K562 (cell line): ENCODE data around the gene SPATA19. TPM values are rescaled to one million over a fixed set of nuclear protein-coding genes. Genes with fewer than 3 reads are reported as not detected.

Experiments
- ATAC-seq: fragments of 200-7000 bp; cut with Tn5 transposase; 3 replicates; pipeline ENCODE4 v1.9.1; 2020; ENCODE audit warnings: moderate library complexity
- BruUV-seq: library from RNA; stranded (reverse); fragments of 400-500 nt; replicated peaks from 2 replicates; lab custom pipeline; 2021; lab: Mats Ljungman, UMichigan
- CTCF ChIA-PET: fragments of 300-600 bp; formaldehyde crosslinking; extraction: SDS; loops from one replicate; lab custom pipeline; 2021; ENCODE audit warnings: low intra/inter-chr PET ratio; lab: Yijun Ruan, JAX
- POLR2A ChIA-PET: fragments of 300-600, 350-650 bp; sonication (Branson Sonifier 250); formaldehyde crosslinking; extraction: SDS; loops from one replicate; lab custom pipeline; 2021; ENCODE audit warnings: antibody characterized with exemption, inconsistent platforms; lab: Yijun Ruan, JAX
- DNase-seq, 4 experiments: peaks; one replicate each; pipeline versions ENCODE4 v3.0.0 to v3.0.0-alpha.2; 2011 to 2018; ENCODE audit warnings: low spot score in 3 of 4, mixed read lengths in 3 of 4; ENCODE audit errors: extremely low read depth in 1 of 4
- FAIRE-seq: peaks from 2 replicates; lab custom pipeline; 2011; peaks lifted over from hg19 to GRCh38; lab: Jason Lieb, UNC
- H2AFZ ChIP-seq: 2 replicates; pipeline ENCODE4 v1.6.0; 2011; ENCODE audit warnings: low read depth, low read length, control low read depth, inconsistent platforms
- H3K27ac ChIP-seq: fragments of 200-600 bp; 3 replicates; pipeline ENCODE4 v1.8.0; 2011; ENCODE audit warnings: low read depth, mild to moderate bottlenecking, control low read depth, inconsistent platforms, low read length, moderate library complexity, mixed read lengths; ENCODE audit errors: extremely low read depth
- H3K27me3 ChIP-seq, 2 experiments: fragments of 300-600 bp in 1 of 2; 2 replicates in 1 of 2; 3 replicates in 1 of 2; pipeline versions ENCODE4 v1.6.0 to v1.8.0; 2011; ENCODE audit warnings: inconsistent platforms in 2 of 2, low read length in 2 of 2, mild to moderate bottlenecking in 1 of 2, mixed read lengths in 1 of 2, moderate library complexity in 1 of 2; ENCODE audit not compliant: control insufficient read depth in 2 of 2, insufficient read depth in 2 of 2
- H3K36me3 ChIP-seq: fragments of 300-600 bp; 3 replicates; pipeline ENCODE4 v1.8.0; 2011; ENCODE audit warnings: mild to moderate bottlenecking, low read length, inconsistent platforms; ENCODE audit not compliant: control insufficient read depth, insufficient read depth
- H3K4me1 ChIP-seq, 2 experiments: fragments of 200-600 bp in 1 of 2; replicated peaks in 1 of 2; 2 replicates in 1 of 2; 3 replicates in 1 of 2; pipeline versions ENCODE4 v1.5.1 to v1.8.0; 2011; ENCODE audit warnings: inconsistent platforms in 2 of 2, low read length in 2 of 2, mild to moderate bottlenecking in 1 of 2, mixed read lengths in 1 of 2, moderate library complexity in 1 of 2; ENCODE audit not compliant: control insufficient read depth in 2 of 2, insufficient read depth in 2 of 2
- H3K4me2 ChIP-seq: 2 replicates; pipeline ENCODE4 v1.6.1; 2011; ENCODE audit warnings: low read length, control low read depth, inconsistent platforms, mixed read lengths; ENCODE audit not compliant: insufficient read depth
- H3K4me3 ChIP-seq: fragments of 200-600 bp; sonication (generic), shearing (Covaris generic); 2 replicates; pipeline ENCODE4 v1.5.1; 2016; ENCODE audit warnings: control low read depth, inconsistent platforms
- H3K79me2 ChIP-seq: fragments of 200-600 bp; 3 replicates; pipeline ENCODE4 v1.8.0; 2011; ENCODE audit warnings: low read length, inconsistent platforms; ENCODE audit not compliant: control insufficient read depth, insufficient read depth
- H3K9ac ChIP-seq, 2 experiments: 2 replicates each; pipeline versions ENCODE4 v1.6.0 to v1.6.1; 2011; ENCODE audit warnings: low read depth in 2 of 2, low read length in 2 of 2, control low read depth in 1 of 2, inconsistent platforms in 1 of 2, mild to moderate bottlenecking in 1 of 2, mixed read lengths in 1 of 2; ENCODE audit not compliant: insufficient read depth in 1 of 2
- H3K9me1 ChIP-seq: one replicate; pipeline ENCODE4 v1.6.0; 2011; ENCODE audit warnings: inconsistent platforms, mild to moderate bottlenecking, low read length, moderate library complexity; ENCODE audit not compliant: control insufficient read depth, insufficient read depth
- H3K9me3 ChIP-seq: replicated peaks from 2 replicates; pipeline ENCODE4 v1.5.1; 2011; ENCODE audit warnings: low read depth, low read length, inconsistent platforms; ENCODE audit not compliant: control insufficient read depth, insufficient read depth
- H4K20me1 ChIP-seq: replicated peaks from 2 replicates; pipeline ENCODE4 v1.6.1; 2011; ENCODE audit warnings: low read length, inconsistent platforms, mixed read lengths; ENCODE audit not compliant: control insufficient read depth, insufficient read depth
- ARHGAP35 ChIP-seq: fragments of 450-650 bp; IDR thresholded peaks from 2 replicates; pipeline ENCODE4 v1.6.1; 2018; ENCODE audit not compliant: partially characterized antibody
- CC2D1A ChIP-seq: fragments of 450-650 bp; IDR thresholded peaks from 2 replicates; pipeline ENCODE4 v1.6.1; 2017; ENCODE audit warnings: mild to moderate bottlenecking
- IRF2 ChIP-seq: sonication (generic); formaldehyde crosslinking; IDR thresholded peaks from 2 replicates; pipeline ENCODE4 v1.8.1; 2022; ENCODE audit warnings: mild to moderate bottlenecking, missing genetic modification reagents
- MEIS2 ChIP-seq: fragments of 450-650 bp; IDR thresholded peaks from 2 replicates; pipeline ENCODE4 v1.6.1; 2014; ENCODE audit warnings: mild to moderate bottlenecking; ENCODE audit not compliant: partially characterized antibody
- PTRF ChIP-seq: fragments of 450-650 bp; IDR thresholded peaks from 2 replicates; pipeline ENCODE4 v1.6.1; 2016; ENCODE audit warnings: mild to moderate bottlenecking, missing genetic modification characterization, missing compliant biosample characterization
- RNF2 ChIP-seq: sonication (generic); IDR thresholded peaks from 2 replicates; pipeline ENCODE4 v1.6.1; 2016
- ZNF140 ChIP-seq: fragments of 250-450 bp; sonication (Bioruptor Pico); IDR thresholded peaks from 2 replicates; pipeline ENCODE4 v1.8.0; 2021; ENCODE audit warnings: moderate library complexity, mild to moderate bottlenecking, inconsistent platforms
- ZNF175 ChIP-seq: fragments of 200-800 bp; sonication (Bioruptor generic); IDR thresholded peaks from 2 replicates; pipeline ENCODE4 v1.6.1; 2016; ENCODE audit warnings: low read depth, mild to moderate bottlenecking, missing genetic modification characterization, missing compliant biosample characterization
- whole genome bisulfite sequencing: fragments of 100-300 bp; shearing (Covaris generic); methylation state at CpG from one replicate; pipeline ENCODE4 v1.1.6; 2016; ENCODE audit warnings: low coverage, mixed read lengths; ENCODE audit not compliant: insufficient coverage; ENCODE audit errors: missing lambda C conversion rate; 5-methylcytosine and 5-hydroxymethylcytosine counted together
- in situ Hi-C: fragments of 300-500 bp; cut with MboI; formaldehyde crosslinking; loops from 4 replicates; pipeline ENCODE4 v1.15.0; 2018; ENCODE audit warnings: inconsistent platforms, mixed read lengths
- intact Hi-C: fragments of 100-400 bp; cut with micrococcal nuclease; formaldehyde crosslinking; loops from 2 replicates; pipeline ENCODE4 v1.14.2; 2022
- polyA plus RNA-seq, 8 experiments: library from polyadenylated mRNA; depleted of rRNA in 4 of 8; stranded (reverse) in 5 of 8; unstranded in 3 of 8; fragments of >200 nt; fragmentation: Nextera tagmentation in 2 of 8; fragmentation: Illumina TruSeq in 1 of 8; extraction: Ambion mirVana in 2 of 8; extraction: Trizol in 1 of 8; gene quantifications; 2 replicates each; pipeline versions ENCODE4 v1.2.1 to v1.2.3, GENCODE V29; 2011 to 2014; ENCODE audit warnings: inconsistent platforms in 1 of 8, missing spikeins in 1 of 8
- total RNA-seq, 7 experiments: library from RNA; depleted of rRNA in 6 of 7; stranded (reverse); fragments of >200 nt in 6 of 7; fragmentation: Illumina TruSeq in 2 of 7; extraction: Trizol in 2 of 7; gene quantifications; 2 replicates each; pipeline versions ENCODE4 v1.2.1 to v1.2.3, GENCODE V29; 2011 to 2021; ENCODE audit warnings: low replicate concordance in 1 of 7
- TF ChIP-seq, protein P1 (sequence below): fragments of 250-450 bp; sonication (Bioruptor Pico); IDR thresholded peaks from 2 replicates; pipeline ENCODE4 v1.4.0; 2020; ENCODE audit warnings: mild to moderate bottlenecking, moderate library complexity
- TF ChIP-seq, protein P2 (sequence below): fragments of 250-450 bp; sonication (Bioruptor Pico); IDR thresholded peaks from 2 replicates; pipeline ENCODE4 v1.5.0; 2020; ENCODE audit warnings: mild to moderate bottlenecking, borderline replicate concordance

SPATA19 gene
- total and polyA plus RNA-seq, 9 of the 15 experiments (the other 6 are each of a cell fraction or from before 2014, with no cell fraction given), result not detected

DNA sequence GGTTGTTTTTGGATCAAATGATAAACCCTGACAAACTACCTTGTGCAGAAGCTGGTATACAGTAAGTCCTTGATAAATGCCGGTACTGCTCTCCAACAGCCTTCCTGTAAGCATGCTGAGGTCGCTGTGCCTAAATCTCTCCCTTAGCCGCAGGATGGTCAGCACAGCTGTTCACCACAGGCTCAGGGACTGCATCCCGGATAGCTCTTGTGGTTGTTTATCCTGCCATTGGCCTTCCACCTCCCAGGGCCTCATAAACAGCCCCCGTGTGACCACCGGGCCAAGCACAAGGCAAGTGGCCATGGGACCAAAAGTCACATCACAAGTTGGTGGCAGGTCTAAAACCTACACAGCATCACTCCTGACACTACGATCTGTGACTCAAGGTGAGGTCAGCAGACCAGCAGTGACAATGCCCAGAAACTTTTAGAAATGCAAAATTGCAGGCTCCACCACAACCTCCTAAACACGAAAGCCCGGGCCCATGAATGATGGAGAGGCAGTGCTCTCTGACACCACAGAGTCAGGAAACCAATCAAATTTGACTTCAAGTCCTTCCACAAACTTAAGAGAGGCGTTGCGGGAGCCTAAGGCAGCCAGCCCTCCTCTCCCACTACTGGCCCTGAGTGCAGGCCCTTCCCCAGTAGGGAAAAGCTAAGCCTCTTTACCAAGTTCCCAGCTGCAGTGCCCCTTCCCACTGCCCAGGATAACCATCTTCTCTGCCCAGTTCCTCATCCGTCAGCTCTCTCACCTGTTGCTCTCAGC, 3.9 kb downstream of the SPATA19 start:
- ATAC-seq (no peak), FAIRE-seq (no peak), DNase-seq (no peak)
- Histone ChIP-seq H3K9me1 (no peaks in the 10 kb centered on the region), H3K4me3 (no peak overlapping the region), H3K36me3 (no peaks in the 10 kb centered on the region), H3K9me3 (no peaks in the 10 kb centered on the region), H4K20me1 (no peaks in the 10 kb centered on the region), H3K4me1 (no peaks in the 10 kb centered on the region), H3K79me2 (no peaks in the 10 kb centered on the region), H3K27me3 (no peaks in the 10 kb centered on the region), H2AFZ (no peak overlapping the region), H3K4me2 (no peak overlapping the region), H3K27ac (no peak overlapping the region), H3K9ac (no peak overlapping the region)
- no peak for TF ChIP-seq ZNF140 (CRISPR knock-in tag)
- no peak for TF ChIP-seq ARHGAP35
- no peak for TF ChIP-seq IRF2
- ChIA-PET POLR2A (no interaction called here), CTCF (no interaction called here)
- intact Hi-C loops, result no loop called here
- WGBS, result 1% methylated on average over 12 of the region's 12 CpGs
- BruUV-seq, result no TSS peak
- in situ Hi-C loops, result loop anchor here (25.0 kb wide), 1 partner anchor 704 kb away; no protein-coding TSS in a partner anchor

GRCh38 chr11:133840479-133840941, 4.8 kb downstream of the SPATA19 start:
- Histone ChIP-seq H3K4me3 (no peak overlapping the region), H3K9me1 (no peaks in the 10 kb centered on the region), H3K36me3 (no peaks in the 10 kb centered on the region), H3K27ac (no peak overlapping the region), H3K79me2 (no peaks in the 10 kb centered on the region), H2AFZ (no peak overlapping the region), H3K9ac (no peak overlapping the region), H3K4me2 (no peak overlapping the region), H3K27me3 (no peaks in the 10 kb centered on the region), H3K9me3 (no peaks in the 10 kb centered on the region), H3K4me1 (no peaks in the 10 kb centered on the region), H4K20me1 (no peaks in the 10 kb centered on the region)
- DNase-seq, result no peak
- 2% methylated on average over 7 of the region's 7 CpGs for WGBS
- BruUV-seq, result no TSS peak
- intact Hi-C loops (no loop called here), in situ Hi-C loops (loop anchor here (25.0 kb wide), 1 partner anchor 703 kb away; no protein-coding TSS in a partner anchor)
- CTCF ChIA-PET, result no interaction called here
- no peak for FAIRE-seq
- POLR2A ChIA-PET, result no interaction called here
- ATAC-seq, result no peak
- TF ChIP-seq ZNF140 (CRISPR knock-in tag) (no peak), MEIS2 (no peak), ZNF175 (CRISPR knock-in tag) (no peak), PTRF (no peak), CC2D1A (no peak), RNF2 (no peak)
- TF ChIP-seq, protein P1, sequence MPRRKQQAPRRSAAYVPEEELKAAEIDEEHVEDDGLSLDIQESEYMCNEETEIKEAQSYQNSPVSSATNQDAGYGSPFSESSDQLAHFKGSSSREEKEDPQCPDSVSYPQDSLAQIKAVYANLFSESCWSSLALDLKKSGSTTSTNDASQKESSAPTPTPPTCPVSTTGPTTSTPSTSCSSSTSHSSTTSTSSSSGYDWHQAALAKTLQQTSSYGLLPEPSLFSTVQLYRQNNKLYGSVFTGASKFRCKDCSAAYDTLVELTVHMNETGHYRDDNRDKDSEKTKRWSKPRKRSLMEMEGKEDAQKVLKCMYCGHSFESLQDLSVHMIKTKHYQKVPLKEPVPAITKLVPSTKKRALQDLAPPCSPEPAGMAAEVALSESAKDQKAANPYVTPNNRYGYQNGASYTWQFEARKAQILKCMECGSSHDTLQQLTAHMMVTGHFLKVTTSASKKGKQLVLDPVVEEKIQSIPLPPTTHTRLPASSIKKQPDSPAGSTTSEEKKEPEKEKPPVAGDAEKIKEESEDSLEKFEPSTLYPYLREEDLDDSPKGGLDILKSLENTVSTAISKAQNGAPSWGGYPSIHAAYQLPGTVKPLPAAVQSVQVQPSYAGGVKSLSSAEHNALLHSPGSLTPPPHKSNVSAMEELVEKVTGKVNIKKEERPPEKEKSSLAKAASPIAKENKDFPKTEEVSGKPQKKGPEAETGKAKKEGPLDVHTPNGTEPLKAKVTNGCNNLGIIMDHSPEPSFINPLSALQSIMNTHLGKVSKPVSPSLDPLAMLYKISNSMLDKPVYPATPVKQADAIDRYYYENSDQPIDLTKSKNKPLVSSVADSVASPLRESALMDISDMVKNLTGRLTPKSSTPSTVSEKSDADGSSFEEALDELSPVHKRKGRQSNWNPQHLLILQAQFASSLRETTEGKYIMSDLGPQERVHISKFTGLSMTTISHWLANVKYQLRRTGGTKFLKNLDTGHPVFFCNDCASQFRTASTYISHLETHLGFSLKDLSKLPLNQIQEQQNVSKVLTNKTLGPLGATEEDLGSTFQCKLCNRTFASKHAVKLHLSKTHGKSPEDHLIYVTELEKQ, result no peak
- TF ChIP-seq, protein P2, sequence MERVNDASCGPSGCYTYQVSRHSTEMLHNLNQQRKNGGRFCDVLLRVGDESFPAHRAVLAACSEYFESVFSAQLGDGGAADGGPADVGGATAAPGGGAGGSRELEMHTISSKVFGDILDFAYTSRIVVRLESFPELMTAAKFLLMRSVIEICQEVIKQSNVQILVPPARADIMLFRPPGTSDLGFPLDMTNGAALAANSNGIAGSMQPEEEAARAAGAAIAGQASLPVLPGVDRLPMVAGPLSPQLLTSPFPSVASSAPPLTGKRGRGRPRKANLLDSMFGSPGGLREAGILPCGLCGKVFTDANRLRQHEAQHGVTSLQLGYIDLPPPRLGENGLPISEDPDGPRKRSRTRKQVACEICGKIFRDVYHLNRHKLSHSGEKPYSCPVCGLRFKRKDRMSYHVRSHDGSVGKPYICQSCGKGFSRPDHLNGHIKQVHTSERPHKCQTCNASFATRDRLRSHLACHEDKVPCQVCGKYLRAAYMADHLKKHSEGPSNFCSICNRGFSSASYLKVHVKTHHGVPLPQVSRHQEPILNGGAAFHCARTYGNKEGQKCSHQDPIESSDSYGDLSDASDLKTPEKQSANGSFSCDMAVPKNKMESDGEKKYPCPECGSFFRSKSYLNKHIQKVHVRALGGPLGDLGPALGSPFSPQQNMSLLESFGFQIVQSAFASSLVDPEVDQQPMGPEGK, result no peak
